OCI-M2 (cell line): ENCODE results near the gene PRAC1.

Source experiments
- DNase-seq: peaks from one replicate; lab custom pipeline; 2025; ENCODE audit not compliant: unreplicated experiment; lab: John Stamatoyannopoulos, UW

PRAC1 gene

GRCh38 chr17:48722201-48722907 is at the start of gene PRAC1:
Gene PRAC1 (minus strand): TSS chr17:48722518. CDS start chr17:48722392, 126 bp downstream.
- DNase-seq: no peak

DNA sequence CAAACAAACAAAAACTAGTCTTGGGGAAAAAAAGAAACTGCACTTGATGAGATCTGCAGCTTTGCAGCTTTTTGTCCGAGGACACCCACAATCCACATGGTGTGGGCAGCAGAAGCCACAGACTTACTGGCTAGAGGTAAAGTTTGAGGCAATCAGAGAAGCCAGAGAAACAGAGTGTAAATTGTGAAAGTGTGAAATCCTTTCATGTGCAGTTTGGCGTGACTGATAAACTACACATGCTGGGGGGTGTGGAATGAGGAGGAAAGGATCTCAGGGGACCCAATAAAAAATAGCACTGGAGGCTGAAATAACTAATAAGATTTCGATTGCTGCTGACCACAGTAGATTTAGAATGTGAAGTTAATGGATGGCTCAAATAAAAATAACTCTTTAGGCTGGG is 48.6 kb upstream of the PRAC1 start:
- no peak for DNase-seq

DNA sequence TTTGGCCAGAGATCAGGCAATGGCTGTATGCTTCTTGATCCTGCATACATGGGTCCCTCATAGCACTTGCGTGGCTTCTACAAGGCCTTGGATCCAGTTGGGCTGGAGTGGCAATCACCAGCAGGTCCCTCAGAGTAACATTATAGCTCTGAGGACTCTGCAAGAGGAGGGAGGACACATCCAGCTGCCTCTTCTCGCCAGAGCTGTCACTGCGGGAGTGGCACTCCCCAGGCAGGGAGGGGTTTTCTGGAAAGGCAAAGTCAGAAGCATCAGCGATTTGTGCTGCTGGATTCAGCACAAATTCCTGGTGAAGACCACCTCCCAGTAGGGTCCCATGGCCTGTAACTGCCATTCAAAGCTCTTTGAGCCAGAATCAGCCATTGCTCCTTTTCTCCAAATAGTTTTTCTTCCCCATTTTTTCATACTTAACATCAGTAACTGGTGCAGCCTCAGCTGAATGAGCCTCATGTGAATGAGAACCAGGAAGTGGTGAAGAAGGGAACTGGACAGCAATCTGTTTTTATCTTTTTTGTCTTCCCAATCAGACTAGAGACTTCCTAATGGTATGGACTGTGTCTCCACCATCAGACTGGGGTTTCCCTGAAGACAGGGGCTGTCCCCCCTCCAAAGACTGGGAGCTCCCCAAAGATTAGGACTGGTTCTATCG is 46.8 kb upstream of the PRAC1 start:
- DNase-seq: no peak

DNA sequence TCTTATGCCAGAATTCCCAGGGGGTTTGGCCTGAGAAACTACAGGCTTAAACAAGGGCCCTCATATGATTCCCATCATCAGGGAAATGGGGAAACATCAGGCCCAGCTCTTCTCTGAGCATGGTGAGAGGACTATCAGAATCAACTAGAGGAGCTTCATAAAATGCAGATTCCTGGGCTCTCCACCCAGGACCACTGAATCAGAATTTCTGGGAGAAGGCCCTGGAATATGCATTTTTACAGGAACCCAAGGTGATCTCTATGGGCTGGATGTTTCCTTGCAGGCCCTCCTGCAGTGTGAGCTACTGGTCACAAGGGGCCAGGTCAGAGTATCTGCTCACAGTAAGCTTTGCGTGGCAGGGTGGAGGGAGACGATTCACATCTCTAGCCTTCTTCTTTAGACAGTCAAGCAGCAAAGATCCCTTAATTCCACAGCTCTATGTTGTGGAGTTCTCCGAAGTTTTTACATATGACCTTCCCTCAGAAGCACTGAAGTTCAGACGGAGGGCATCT is 45.0 kb upstream of the PRAC1 start:
- DNase-seq: no peak

- no peak for DNase-seq
Observed at GRCh38 chr17:48761114-48761513, 38.8 kb upstream of the PRAC1 start.

DNA sequence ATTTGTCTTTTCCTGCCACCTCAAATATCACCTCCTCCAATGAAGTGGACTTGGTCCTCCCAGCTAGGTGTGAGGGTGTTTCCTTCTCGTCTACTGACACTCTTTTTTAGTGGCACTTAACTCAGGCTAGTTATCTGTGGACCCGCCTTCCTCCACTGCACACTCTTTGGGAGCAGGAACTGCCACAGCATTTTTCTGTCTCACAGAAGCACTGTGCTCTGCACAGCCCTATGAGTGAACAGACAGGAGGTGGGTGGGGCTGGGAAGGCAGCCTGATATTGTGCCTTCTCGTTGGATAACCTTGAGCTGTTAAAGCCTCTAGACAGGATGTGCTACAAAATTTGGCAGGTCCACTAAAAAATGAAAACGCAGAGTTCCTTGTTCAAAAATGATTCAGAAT is 38.1 kb upstream of the PRAC1 start:
- no peak for DNase-seq

- DNase-seq: no peak
Observed at GRCh38 chr17:48759288-48759687, 37.0 kb upstream of the PRAC1 start.

DNA sequence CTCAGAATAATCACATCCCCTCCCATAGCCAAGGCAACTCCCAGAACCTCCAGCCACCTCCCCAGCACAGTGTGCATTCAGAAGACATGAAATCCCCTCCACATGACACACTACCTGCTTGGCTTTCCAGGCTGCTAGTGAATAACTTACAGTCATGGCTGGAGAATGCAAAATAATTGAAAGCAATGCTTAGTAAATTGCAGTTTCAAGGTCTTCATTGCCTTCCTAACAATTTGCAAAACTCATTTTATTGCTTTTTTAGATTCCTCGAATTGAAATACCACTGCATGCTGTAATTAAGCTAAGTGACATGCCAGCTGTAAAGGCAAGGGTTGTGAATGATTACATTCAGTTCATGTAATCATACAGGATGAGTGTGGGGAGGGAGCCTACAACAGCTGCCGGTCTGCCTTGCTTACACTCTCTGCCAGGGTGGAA is 35.2 kb upstream of the PRAC1 start:
- DNase-seq: no peak

DNA sequence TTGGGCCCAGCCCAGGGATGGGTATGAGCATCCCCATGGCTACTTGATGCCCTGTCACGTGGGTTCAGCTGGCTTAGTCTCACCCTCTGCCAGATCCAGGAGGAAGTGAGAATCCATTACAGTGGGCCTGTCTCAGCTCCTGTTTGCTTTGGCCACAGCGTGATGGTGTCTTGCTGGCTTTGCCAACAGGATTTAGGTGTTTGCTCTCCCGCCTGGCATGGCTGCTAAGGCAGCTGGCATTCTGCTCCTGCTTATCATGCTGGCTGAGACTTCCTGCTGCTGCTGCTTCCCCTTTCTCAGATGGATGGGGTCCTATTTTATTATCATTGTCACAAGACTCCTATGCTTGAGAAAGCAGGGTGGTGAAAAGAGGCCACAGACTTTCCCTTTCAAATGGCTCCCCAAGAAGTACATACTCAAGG is 34.5 kb upstream of the PRAC1 start:
- DNase-seq: no peak

GRCh38 chr17:48755356-48755755 is 33.0 kb upstream of the PRAC1 start:
- DNase-seq: no peak

DNA sequence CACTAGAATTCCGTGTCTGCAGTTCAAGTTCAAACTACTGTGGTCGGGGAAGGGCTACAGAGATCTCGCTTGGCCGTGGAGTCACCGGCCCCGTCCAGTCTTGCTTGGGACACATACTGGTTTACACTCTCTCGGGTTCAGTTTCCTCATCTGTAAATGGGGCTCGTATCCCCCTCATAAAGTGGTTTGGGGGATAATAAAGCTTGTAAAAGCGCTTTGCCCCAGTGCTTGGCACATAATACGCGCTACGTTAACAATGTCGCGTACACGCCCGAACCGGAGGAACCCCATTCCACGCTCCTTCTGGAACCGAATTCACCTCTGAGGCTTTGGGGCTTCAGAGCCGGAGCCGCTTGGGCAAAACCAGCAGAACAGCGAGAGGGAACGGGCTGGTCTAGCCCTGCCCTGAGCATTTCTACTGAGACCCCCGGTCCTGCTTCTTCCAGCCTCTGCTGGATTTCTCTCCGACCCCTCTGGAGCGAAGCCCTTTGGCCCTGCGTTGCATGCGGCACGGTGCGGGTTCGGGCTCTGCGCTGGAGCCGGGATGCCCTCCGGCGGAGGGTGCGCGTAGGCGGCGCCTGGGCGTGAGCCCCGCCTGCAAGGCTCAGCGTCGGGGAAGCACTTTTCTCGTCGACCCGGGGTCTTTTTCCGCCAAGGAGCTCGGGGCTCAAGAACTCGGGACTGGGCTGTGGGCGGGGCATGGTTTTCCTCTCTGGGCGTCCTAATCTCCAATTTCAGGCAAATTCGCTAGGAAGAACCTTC is 32.4 kb upstream of the PRAC1 start:
- DNase-seq: no peak

- DNase-seq: no peak
Observed at GRCh38 chr17:48753794-48754499, 31.6 kb upstream of the PRAC1 start.

DNA sequence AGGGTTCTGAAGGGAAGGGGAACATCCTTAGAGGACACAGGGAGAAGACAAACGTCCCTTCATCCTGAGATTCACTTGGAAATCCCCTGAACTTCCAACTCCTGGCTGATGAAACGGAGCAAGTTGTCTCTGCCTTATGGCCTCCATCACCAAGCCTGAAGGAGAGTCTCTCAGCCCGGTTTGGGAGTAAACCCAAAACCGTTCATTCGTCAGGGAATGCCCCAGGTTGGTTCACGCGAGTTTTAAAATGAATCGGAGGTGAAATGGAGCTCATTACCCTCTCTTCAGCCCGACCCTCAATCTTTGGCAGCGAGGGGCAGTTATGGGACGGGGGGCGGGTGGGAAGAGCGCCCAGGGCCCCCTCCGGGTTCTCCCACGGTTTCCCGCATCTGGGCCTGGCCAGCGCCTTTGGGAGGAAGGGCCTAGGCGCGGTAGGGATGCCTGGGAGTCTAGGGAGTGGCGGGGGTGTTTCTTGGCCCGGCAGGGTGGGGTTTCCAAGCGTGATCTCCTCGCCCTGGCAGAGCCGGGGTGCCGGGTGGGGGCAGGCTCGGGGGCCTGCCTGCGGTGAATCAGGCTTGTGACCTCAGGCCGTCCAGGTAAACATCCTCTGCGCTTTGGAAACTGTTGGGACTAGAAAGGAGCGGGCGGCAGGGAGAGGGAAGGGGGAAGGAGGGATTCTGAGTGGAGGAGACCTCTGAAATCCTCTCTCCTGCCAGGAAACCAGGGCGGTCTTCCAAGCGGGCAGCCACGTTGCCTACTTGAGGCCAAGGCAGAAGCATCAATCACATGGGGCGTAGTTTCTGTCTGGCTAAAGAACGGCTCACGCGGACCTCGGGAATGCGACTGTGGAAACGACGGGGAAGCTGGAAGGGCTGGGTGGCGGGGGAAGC is 30.3 kb upstream of the PRAC1 start:
- DNase-seq: no peak

DNA sequence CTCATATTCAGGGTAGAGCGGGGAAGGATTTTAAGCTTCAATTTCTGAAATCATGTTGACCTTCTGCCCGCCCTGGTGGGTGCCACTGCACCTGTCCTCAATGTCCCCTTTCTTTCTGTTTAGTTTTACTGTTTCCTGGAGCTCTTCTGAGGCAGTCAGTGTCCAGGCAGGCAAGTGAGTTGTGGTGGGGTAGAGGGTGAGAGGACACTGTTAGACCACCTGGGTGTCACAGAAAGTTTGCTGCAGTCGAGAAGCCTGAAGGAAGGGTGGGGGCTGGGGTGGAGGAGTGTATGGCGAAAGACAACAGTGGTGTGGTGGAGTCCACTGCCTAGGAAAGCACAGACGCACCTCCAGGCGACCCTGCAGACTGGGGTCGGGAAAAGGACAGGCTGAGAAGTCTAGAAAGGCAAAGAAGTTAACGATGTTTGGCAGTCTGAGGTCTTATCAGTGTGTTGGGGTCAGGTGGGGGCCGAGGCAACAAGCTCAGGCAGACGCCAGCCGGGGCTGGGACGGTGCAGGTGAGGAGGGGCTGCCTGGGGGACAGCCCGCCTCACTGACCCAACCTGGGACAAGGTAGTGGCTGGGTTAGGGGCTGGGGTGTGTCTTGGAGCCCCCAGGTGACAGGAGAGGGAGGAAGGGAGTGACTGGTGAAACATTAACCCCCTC is 29.5 kb upstream of the PRAC1 start:
- no peak for DNase-seq

DNA sequence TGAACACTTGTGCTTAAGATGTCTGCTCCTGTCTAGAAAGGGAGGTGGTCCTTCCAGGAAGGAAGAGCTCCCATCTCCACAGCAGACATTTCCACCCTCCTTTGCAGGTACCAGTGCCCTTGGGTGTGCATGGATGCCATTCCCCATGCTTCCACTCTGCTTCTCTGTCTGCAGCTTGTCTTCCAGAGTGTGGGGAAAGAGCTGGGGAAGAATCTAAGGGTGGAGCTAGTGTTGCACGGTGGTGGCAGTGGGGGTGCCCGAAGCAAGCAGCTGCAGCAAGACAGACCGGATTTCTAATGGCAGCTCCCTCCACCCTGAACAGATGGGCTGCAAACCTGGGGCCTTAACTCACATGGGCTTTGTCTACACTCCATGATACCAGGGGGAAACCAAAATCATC is 28.9 kb upstream of the PRAC1 start:
- no peak for DNase-seq

DNA sequence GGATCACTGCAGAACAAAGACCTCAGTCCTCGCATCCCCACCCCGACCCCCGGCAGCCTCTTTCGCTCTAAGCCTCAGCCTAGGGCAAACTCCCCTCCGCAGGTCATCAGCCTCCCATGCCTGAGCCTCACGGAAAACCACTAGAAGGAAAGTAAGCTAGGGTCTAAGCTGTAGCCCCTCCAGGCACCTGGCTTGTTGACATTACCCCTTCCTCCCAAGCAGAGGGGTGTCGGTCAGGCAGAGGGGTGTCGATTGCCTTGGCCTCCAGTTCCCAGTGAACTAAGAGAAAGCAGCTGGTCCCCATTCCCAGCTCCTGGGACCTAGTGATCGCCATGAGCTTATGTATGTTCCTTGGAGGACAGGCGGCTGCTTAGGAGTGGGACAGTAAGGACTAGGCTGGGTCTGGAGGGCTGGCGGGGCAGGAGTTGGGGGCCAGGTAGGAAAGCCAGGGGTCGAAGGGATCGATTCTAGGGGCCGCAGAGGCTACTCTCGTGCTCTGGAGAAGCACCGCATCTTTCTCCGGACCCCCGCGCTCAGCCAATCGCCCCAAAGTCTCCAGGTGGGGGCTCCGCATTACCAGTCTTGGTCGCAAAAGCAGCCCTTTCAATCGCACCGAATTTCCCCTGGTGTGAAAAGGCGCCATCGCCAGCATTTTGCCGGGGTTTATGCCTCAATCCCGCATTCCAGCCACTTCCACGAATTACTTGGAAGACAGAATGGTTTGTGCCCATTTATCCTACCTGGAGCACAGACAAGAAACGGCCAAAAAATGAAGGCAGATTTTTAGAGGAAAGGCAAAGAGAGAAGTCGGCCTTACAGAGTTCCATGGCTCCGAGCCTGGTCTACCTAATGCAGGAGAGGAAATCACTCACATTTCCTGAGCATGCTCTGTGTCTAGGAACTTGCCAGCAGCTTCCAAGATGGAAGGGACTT is 27.6 kb upstream of the PRAC1 start:
- DNase-seq: no peak

- no peak for DNase-seq
Observed at GRCh38 chr17:48748718-48749566, 26.6 kb upstream of the PRAC1 start.
